ENCODE data around the gene ARRDC4.

Gene ARRDC4

GRCh38 chr15:97931314-97931713 lies 29.2 kb upstream of the ARRDC4 start:
- Histone ChIP-seq H3K9me2 (replicated peaks; ENCODE audit: insufficient read depth, low read length) (no peaks in the 10 kb centered on the region), H3K4me2 (ENCODE audit: low read depth, low read length, poor library complexity, severe bottlenecking) (no peak overlapping the region), H3F3A (ENCODE audit: insufficient read depth) (no peaks in the 10 kb centered on the region), H3K27me3 (ENCODE audit: low read length) (no peaks in the 10 kb centered on the region), H3K4me3 (ENCODE audit: insufficient read depth, low read length, poor library complexity, severe bottlenecking) (no peak overlapping the region), H3K9ac (ENCODE audit: low read length) (no peak overlapping the region), H4K20me1 (ENCODE audit: low read depth, low read length) (no peaks in the 10 kb centered on the region), H3K27ac (ENCODE audit: low read depth, low read length) (no peak overlapping the region), H2AFZ (ENCODE audit: low read depth, low read length, severe bottlenecking) (no peak overlapping the region), H3K79me2 (ENCODE audit: insufficient read depth, low read length) (no peaks in the 10 kb centered on the region), H3K36me3 (ENCODE audit: low read length) (no peaks in the 10 kb centered on the region), H3K9me3 (ENCODE audit: insufficient read depth, low read length) (no peaks in the 10 kb centered on the region)
- no peak for TF ChIP-seq EZH2phosphoT487 (conservative IDR thresholded peaks at IDR 0.05; ENCODE audit: low read length)
- no peak for TF ChIP-seq CTCF (IDR thresholded peaks at IDR 0.05; ENCODE audit: insufficient read depth, low read length, poor library complexity, severe bottlenecking)

DNA sequence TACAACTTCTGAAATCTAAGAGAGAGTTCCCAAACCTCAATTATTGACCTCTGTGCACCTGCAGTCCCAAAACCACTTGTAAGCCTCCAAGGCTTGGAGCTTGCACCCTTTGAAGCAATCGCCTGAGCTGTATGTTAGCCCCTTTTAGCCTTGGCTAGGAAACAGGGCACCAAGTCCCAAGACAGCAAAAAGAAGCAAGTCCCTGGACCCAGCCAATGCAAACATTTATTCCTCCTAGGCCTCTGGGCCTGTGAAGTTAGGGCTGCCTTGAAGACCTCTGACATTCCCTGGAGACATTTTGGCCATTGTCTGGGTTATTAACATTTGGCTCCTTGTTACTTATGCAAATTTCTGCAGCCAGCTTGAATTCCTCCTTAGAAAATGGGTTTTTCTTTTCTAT lies 26.9 kb upstream of the ARRDC4 start:
- Histone ChIP-seq H3K27ac (ENCODE audit: low read depth, low read length) (no peak overlapping the region), H2AFZ (ENCODE audit: low read depth, low read length, severe bottlenecking) (no peak overlapping the region), H4K20me1 (ENCODE audit: low read depth, low read length) (no peaks in the 10 kb centered on the region), H3K4me2 (ENCODE audit: low read depth, low read length, poor library complexity, severe bottlenecking) (no peak overlapping the region), H3K36me3 (ENCODE audit: low read length) (no peaks in the 10 kb centered on the region), H3K9me3 (ENCODE audit: insufficient read depth, low read length) (no peaks in the 10 kb centered on the region), H3K9me2 (replicated peaks; ENCODE audit: insufficient read depth, low read length) (no peaks in the 10 kb centered on the region), H3K9ac (ENCODE audit: low read length) (no peak overlapping the region), H3F3A (ENCODE audit: insufficient read depth) (no peaks in the 10 kb centered on the region), H3K4me3 (ENCODE audit: insufficient read depth, low read length, poor library complexity, severe bottlenecking) (no peak overlapping the region), H3K79me2 (ENCODE audit: insufficient read depth, low read length) (no peaks in the 10 kb centered on the region), H3K27me3 (ENCODE audit: low read length) (no peaks in the 10 kb centered on the region)
- TF ChIP-seq EZH2phosphoT487 (conservative IDR thresholded peaks at IDR 0.05; ENCODE audit: low read length) (no peak), CTCF (IDR thresholded peaks at IDR 0.05; ENCODE audit: insufficient read depth, low read length, poor library complexity, severe bottlenecking) (no peak)

- Histone ChIP-seq H3K9me3 (ENCODE audit: insufficient read depth, low read length) (no peaks in the 10 kb centered on the region), H2AFZ (ENCODE audit: low read depth, low read length, severe bottlenecking) (no peak overlapping the region), H4K20me1 (ENCODE audit: low read depth, low read length) (no peaks in the 10 kb centered on the region; the same call in 1 of the 2 replicates), H3K9me2 (replicated peaks; ENCODE audit: insufficient read depth, low read length) (no peaks in the 10 kb centered on the region), H3K79me2 (ENCODE audit: insufficient read depth, low read length) (no peaks in the 10 kb centered on the region), H3K9ac (ENCODE audit: low read length) (no peak overlapping the region), H3K4me3 (ENCODE audit: insufficient read depth, low read length, poor library complexity, severe bottlenecking) (no peak overlapping the region), H3K27me3 (ENCODE audit: low read length) (no peaks in the 10 kb centered on the region), H3F3A (ENCODE audit: insufficient read depth) (no peaks in the 10 kb centered on the region), H3K36me3 (ENCODE audit: low read length) (no peaks in the 10 kb centered on the region), H3K27ac (ENCODE audit: low read depth, low read length) (no peak overlapping the region), H3K4me2 (ENCODE audit: low read depth, low read length, poor library complexity, severe bottlenecking) (no peak overlapping the region)
- no peak for TF ChIP-seq EZH2phosphoT487 (conservative IDR thresholded peaks at IDR 0.05; ENCODE audit: low read length)
- no peak for TF ChIP-seq CTCF (IDR thresholded peaks at IDR 0.05; ENCODE audit: insufficient read depth, low read length, poor library complexity, severe bottlenecking)
These were observed 19.5 kb upstream of the ARRDC4 start for GRCh38 chr15:97940993-97941392.
